GM19455 (cell line): ENCODE results near the gene LCN6.
"Not testable (repeated sequence)": the region's sequence is repeated elsewhere in the genome, so short reads cannot be mapped to it uniquely, and the experiment has no call there.

Source experiments
- ATAC-seq: cut with Tn5 transposase; IDR thresholded peaks from one replicate; pipeline ENCODE4 v1.9.1; 2021; ENCODE audit not compliant: unreplicated experiment

The LCN6 gene

GRCh38 chr9:136712690-136713544 lies 35.4 kb downstream of the LCN6 start:
- ATAC-seq = no peak

GRCh38 chr9:136711751-136712689 lies 36.3 kb downstream of the LCN6 start, which contains the start of gene DIPK1B:
TSS of gene DIPK1B (plus strand) at chr9:136712572. CDS start at chr9:136712666, 94 bp downstream.
- no peak for ATAC-seq

- ATAC-seq = not testable (repeated sequence)
Observed at GRCh38 chr9:136711219-136711648, 37.1 kb downstream of the LCN6 start.

- ATAC-seq = no peak
Observed at GRCh38 chr9:136710543-136710942, 37.8 kb downstream of the LCN6 start.

- no peak for ATAC-seq
Observed at GRCh38 chr9:136709454-136710109, 38.7 kb downstream of the LCN6 start.

- ATAC-seq = no peak
Observed at GRCh38 chr9:136707849-136708517, 40.3 kb downstream of the LCN6 start.

GRCh38 chr9:136707011-136707410 lies 41.3 kb downstream of the LCN6 start:
- ATAC-seq = no peak

GRCh38 chr9:136705564-136705963 lies 42.8 kb downstream of the LCN6 start:
- ATAC-seq = no peak

GRCh38 chr9:136704741-136705140 lies 43.6 kb downstream of the LCN6 start:
- not testable (repeated sequence) for ATAC-seq

GRCh38 chr9:136703276-136703860 lies 45.0 kb downstream of the LCN6 start:
- ATAC-seq = no peak

- ATAC-seq = no peak
Observed at GRCh38 chr9:136701668-136702053, 46.7 kb downstream of the LCN6 start.

GRCh38 chr9:136700959-136701667 lies 47.2 kb downstream of the LCN6 start:
- ATAC-seq = no peak

GRCh38 chr9:136700304-136700703 lies 48.0 kb downstream of the LCN6 start:
- no peak for ATAC-seq

- ATAC-seq = no peak
Observed at GRCh38 chr9:136698635-136699246, 49.6 kb downstream of the LCN6 start.

GRCh38 chr9:136697821-136698526 lies 50.4 kb downstream of the LCN6 start:
- ATAC-seq = no peak

GRCh38 chr9:136697146-136697820 lies 51.0 kb downstream of the LCN6 start:
- ATAC-seq = no peak

- no peak for ATAC-seq
Observed at GRCh38 chr9:136696502-136696901, 51.8 kb downstream of the LCN6 start.

- no peak for ATAC-seq
Observed at GRCh38 chr9:136695955-136696354, 52.4 kb downstream of the LCN6 start.
